Ishikawa (cell line): ENCODE results near the gene SPOCK2.

ENCODE experiments used
- EP300 ChIP-seq: IDR thresholded peaks from 2 replicates; pipeline ENCODE4 v1.6.1; 2012; ENCODE audit warnings: borderline replicate concordance
- FOXM1 ChIP-seq: IDR thresholded peaks from 2 replicates; pipeline ENCODE4 v1.6.1; 2012; ENCODE audit warnings: low read depth, borderline replicate concordance
- MAX ChIP-seq: IDR thresholded peaks from 2 replicates; pipeline ENCODE4 v1.6.1; 2012
- RAD21 ChIP-seq: IDR thresholded peaks from 2 replicates; pipeline ENCODE4 v1.6.1; 2012; ENCODE audit warnings: low read depth
- REST ChIP-seq: IDR thresholded peaks from 2 replicates; pipeline ENCODE4 v1.6.1; 2012; ENCODE audit warnings: low read depth, mild to moderate bottlenecking
- TAF1 ChIP-seq: IDR thresholded peaks from 2 replicates; pipeline ENCODE4 v1.6.1; 2012; ENCODE audit warnings: low read depth, mild to moderate bottlenecking
- USF1 ChIP-seq: IDR thresholded peaks from 2 replicates; pipeline ENCODE4 v1.6.1; 2012
- YY1 ChIP-seq: IDR thresholded peaks from 2 replicates; pipeline ENCODE4 v1.6.1; 2012; ENCODE audit warnings: low read depth

- TF ChIP-seq REST (no peak), MAX (no peak), EP300 (no peak), USF1 (no peak), FOXM1 (no peak), YY1 (no peak), TAF1 (no peak), RAD21 (no peak)
Observed at GRCh38 chr10:72009051-72009424, 79.3 kb downstream of the SPOCK2 start.
